ENCODE data around the gene PRTN3. TPM values are rescaled to one million over a fixed set of nuclear protein-coding genes. Genes with fewer than 3 reads are reported as not detected.

Gene PRTN3
- total RNA-seq, 3 donors from 2014 or later, result not detected

DNA sequence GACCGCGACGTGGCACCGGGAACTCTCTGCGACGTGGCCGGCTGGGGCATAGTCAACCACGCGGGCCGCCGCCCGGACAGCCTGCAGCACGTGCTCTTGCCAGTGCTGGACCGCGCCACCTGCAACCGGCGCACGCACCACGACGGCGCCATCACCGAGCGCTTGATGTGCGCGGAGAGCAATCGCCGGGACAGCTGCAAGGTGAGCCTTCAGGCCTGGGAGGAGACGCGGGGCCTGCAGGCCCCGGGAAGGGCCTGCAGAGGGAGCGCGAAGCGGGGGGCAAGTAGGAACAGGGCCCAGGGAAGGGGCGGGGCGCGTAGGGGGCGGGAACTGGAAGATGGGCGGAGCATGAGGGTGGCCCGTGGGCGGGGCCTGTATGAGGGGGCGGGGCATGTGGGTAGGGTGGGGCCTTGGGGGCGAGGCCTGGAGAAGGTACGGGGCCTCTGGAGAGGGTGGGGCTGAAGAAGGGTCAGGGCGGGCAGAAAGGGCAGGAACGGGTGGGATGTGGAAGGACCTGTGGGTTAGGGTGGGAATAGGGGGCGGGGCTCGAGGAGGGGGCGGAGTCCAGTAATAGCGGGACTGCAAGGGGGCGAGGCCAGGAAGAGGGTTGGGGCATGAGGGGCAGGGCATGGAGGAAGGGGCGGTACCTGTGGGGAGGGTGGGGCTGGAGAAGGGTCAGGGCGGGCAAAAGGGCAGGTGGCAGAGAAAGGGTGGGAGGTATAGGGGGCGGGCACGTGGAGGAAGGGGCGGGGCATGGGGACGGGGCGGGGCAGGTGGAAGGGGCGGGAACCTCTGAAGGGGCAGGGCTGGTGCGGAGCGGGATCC lies 21.2 kb downstream of the PRTN3 start:
- peak; percentile 72 for ATAC-seq
- H3K9me3 ChIP-seq, result no peaks in the 10 kb centered on the region
- intact Hi-C loops (cut with DNase I, micrococcal nuclease), result loop anchor here (5.0 to 10.0 kb wide), 2 partner anchors 55 to 63 kb away; partner anchors contain the start of genes ARID3A (in 1 of the 2) and KISS1R (in 1 of the 2)
- H3K4me3 ChIP-seq, result no peak overlapping the region
- TF ChIP-seq, protein P1, sequence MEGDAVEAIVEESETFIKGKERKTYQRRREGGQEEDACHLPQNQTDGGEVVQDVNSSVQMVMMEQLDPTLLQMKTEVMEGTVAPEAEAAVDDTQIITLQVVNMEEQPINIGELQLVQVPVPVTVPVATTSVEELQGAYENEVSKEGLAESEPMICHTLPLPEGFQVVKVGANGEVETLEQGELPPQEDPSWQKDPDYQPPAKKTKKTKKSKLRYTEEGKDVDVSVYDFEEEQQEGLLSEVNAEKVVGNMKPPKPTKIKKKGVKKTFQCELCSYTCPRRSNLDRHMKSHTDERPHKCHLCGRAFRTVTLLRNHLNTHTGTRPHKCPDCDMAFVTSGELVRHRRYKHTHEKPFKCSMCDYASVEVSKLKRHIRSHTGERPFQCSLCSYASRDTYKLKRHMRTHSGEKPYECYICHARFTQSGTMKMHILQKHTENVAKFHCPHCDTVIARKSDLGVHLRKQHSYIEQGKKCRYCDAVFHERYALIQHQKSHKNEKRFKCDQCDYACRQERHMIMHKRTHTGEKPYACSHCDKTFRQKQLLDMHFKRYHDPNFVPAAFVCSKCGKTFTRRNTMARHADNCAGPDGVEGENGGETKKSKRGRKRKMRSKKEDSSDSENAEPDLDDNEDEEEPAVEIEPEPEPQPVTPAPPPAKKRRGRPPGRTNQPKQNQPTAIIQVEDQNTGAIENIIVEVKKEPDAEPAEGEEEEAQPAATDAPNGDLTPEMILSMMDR (IDR thresholded peaks at IDR 0.05), result no peak
- H3K36me3 ChIP-seq (ENCODE audit: low read depth), result no peaks in the 10 kb centered on the region
- DNase-seq, result peak; percentile 75 to 89 (median 82)
- peaks cover 10% of the 10 kb centered on the region for H3K4me1 ChIP-seq (ENCODE audit: low read depth)

DNA sequence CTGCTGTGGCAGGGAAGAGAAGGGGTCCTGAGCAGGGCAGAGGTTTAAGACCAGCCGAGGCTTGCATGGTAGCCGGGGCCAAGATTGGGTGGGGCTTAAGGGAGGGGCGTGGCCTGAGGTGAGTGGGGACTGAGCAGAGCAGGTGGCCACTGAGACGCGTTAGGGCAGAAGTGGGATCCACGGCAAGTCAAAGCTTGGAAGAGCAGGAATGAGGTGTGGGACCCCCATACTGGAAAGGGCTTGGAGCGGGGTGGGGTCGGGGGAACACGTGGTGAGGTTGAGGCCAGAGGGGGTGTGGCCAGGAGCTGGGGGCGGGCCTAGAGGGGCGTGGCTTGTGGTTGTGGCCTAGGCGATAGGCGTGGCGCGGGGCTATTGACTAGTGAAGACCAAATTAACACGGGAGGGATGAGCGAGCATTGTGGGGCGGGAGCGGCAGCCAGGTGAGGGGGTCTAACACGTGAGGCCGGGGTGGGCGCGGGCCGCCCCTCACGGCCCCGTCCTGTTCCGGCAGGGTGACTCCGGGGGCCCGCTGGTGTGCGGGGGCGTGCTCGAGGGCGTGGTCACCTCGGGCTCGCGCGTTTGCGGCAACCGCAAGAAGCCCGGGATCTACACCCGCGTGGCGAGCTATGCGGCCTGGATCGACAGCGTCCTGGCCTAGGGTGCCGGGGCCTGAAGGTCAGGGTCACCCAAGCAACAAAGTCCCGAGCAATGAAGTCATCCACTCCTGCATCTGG lies 21.9 kb downstream of the PRTN3 start:
- Histone ChIP-seq H3K4me1 (ENCODE audit: low read depth) (peaks cover 10% of the 10 kb centered on the region), H3K9me3 (no peaks in the 10 kb centered on the region), H3K36me3 (ENCODE audit: low read depth) (no peaks in the 10 kb centered on the region), H3K4me3 (no peak overlapping the region)
- DNase-seq, result peak; percentile 82 to 88 (median 85)
- peak; percentile 56 for ATAC-seq
- intact Hi-C loops (cut with DNase I, micrococcal nuclease), result loop anchor here (5.0 to 10.0 kb wide), 2 partner anchors 55 to 62 kb away; partner anchors contain the start of genes ARID3A (in 1 of the 2) and KISS1R (in 1 of the 2)
- TF ChIP-seq, protein P1 (IDR thresholded peaks at IDR 0.05), result no peak

DNA sequence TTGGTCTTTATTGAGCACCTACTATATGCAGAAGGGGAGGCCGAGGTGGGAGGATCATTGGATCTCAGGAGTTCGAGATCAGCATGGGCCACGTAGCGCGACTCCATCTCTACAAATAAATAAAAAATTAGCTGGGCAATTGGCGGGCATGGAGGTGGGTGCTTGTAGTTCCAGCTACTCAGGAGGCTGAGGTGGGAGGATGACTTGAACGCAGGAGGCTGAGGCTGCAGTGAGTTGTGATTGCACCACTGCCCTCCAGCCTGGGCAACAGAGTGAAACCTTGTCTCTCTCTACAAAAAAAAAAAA lies 22.5 kb downstream of the PRTN3 start:
- no peak for DNase-seq
- Histone ChIP-seq H3K9me3 (no peaks in the 10 kb centered on the region), H3K4me3 (no peak overlapping the region), H3K36me3 (ENCODE audit: low read depth) (no peaks in the 10 kb centered on the region), H3K4me1 (ENCODE audit: low read depth) (peaks cover 10% of the 10 kb centered on the region)
- ATAC-seq, result no peak
- intact Hi-C loops (cut with DNase I, micrococcal nuclease), result loop anchor here (5.0 to 10.0 kb wide), 2 partner anchors 54 to 62 kb away; partner anchors contain the start of genes ARID3A (in 1 of the 2) and KISS1R (in 1 of the 2)
- TF ChIP-seq, protein P1 (IDR thresholded peaks at IDR 0.05), result no peak

DNA sequence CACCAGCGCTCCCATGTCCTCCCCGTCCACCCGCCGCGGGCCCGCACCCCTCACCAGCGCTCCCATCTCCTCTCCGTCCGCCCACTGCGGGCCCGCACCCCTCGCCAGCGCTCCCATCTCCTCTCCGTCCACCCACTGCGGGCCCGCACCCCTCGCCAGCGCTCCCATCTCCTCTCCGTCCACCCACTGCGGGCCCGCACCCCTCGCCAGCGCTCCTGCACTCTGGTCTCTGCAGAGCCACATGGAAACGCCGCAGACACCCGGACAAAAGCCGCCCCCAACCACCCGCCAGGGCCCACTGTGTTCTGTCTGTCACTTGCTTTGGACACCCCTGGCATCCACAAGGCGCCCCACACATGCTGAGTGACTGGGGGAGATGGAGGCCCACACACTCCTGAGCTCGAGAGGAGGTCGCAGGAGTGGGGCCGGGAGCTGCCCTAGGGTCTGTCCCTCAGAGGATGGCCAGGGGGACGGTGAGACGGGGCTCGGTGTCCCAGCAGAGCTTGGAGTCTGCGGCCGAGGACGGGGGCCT lies 26.0 kb downstream of the PRTN3 start:
- intact Hi-C loops (cut with DNase I, micrococcal nuclease), result loop anchor here in 1 of 2 donors (10.0 kb wide), 1 partner anchor 58 kb away; the partner anchor contains the start of gene ARID3A
- TF ChIP-seq, protein P1 (IDR thresholded peaks at IDR 0.05), result no peak

DNA sequence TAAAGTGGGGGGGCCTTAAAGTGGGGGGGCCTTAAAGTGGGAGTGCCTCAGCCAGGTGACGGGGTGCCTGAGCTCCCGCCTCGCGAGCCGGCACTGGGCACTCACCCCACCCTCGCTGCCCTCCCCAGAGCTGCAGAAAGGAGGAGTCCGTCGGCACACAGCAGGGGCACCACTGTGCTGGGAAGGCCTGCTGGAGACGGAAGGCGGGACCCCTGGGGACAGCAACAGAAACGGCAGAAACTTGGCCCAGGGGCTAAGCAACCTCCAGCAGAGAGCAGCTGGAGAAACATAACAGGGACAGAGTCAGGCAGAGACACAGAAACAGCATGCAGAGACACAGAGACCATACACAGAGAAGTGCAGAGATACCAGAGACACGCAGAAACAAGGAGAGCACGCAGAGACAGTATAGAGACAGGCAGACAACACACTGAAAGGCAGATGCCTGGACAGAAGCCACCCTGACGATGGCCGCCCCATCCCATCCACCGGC lies 26.5 kb downstream of the PRTN3 start:
- Histone ChIP-seq H3K36me3 (ENCODE audit: low read depth) (no peaks in the 10 kb centered on the region), H3K4me3 (no peak overlapping the region), H3K4me1 (ENCODE audit: low read depth) (peaks cover 16% of the 10 kb centered on the region), H3K9me3 (no peaks in the 10 kb centered on the region)
- ATAC-seq, result no peak
- no peak for DNase-seq
- TF ChIP-seq, protein P1 (IDR thresholded peaks at IDR 0.05), result no peak
- intact Hi-C loops (cut with DNase I, micrococcal nuclease), result loop anchor here in 1 of 2 donors (10.0 kb wide), 1 partner anchor 57 kb away; the partner anchor contains the start of gene ARID3A

More for the DNA sequence above, 26.0 kb downstream of the PRTN3 start:
- no peak for ATAC-seq
- Histone ChIP-seq H3K36me3 (ENCODE audit: low read depth) (no peaks in the 10 kb centered on the region), H3K9me3 (no peaks in the 10 kb centered on the region), H3K4me1 (ENCODE audit: low read depth) (peaks cover 11% of the 10 kb centered on the region), H3K4me3 (no peak overlapping the region)
- DNase-seq, result no peak
